ENCODE measurements around the gene CORO1C.
"Not testable (repeated sequence)": the region's sequence is repeated elsewhere in the genome, so short reads cannot be mapped to it uniquely, and the experiment has no call there.

CORO1C gene

DNA sequence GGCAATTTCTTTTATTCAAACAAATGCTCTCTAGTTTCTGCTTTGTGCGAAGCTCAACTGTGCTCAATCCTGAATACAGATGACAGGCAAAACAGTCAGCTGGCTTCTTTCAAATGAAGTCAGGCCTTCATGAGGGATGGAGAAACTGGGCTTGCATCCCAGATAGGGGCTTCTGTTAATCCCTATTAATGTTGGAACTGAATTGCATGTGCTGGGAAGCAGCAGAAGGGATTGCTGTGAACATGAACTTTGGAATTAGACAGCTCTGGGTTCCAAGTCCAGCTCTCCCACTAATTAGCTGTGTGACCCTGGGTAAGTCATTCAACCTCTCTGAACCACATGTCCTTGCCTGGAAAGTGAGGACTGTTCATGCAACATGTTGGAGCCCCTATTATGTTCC, 21.1 kb upstream of the CORO1C start:
- DNase-seq, result no peak

GRCh38 chr12:108751821-108752220, 20.5 kb upstream of the CORO1C start:
- no peak for DNase-seq

DNA sequence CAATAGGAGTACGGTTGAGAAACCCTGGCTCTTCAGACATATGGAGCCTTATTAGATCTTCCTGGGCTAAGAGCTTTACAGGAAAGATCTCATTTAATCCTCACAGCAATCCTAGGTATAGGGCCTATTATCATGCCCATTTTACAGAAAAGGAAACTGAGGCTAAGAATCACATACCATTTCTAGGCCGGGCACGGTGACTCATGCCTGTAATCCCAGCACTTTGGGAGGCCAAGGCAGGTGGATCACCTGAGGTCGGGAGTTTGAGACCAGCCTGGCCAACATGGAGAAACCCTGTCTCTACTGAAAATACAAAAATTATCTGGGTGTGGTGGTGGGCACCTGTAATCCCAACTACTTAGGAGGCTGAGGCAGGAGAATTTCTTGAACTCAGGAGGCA, 19.7 kb upstream of the CORO1C start:
- not testable (repeated sequence) for DNase-seq

DNA sequence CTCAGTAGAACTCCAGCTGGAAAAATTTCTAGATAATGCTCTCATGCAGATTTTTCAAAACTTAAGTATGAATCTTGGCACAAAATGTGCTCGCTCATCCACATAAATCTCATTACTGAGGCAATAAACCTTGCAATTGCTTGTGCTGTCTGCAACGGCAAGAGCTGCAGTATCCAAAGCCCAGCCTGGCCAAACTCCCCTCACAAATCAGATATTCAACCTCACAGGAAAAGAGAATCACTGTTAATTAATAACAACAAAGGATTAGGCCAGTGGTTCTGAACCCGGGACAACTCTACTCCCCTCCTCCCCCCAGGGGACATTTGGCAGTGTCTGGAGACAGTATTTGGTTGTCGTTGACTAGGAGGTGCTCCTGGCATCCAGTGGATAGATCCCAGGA, 19.2 kb upstream of the CORO1C start:
- no peak for DNase-seq

GRCh38 chr12:108747563-108747962, 16.2 kb upstream of the CORO1C start:
- DNase-seq, result no peak

- no peak for DNase-seq
Observed at GRCh38 chr12:108745641-108746040, 14.3 kb upstream of the CORO1C start.

GRCh38 chr12:108744021-108744897, 12.9 kb upstream of the CORO1C start:
- no peak for DNase-seq

GRCh38 chr12:108738170-108738569, 6.9 kb upstream of the CORO1C start:
- DNase-seq, result no peak

DNA sequence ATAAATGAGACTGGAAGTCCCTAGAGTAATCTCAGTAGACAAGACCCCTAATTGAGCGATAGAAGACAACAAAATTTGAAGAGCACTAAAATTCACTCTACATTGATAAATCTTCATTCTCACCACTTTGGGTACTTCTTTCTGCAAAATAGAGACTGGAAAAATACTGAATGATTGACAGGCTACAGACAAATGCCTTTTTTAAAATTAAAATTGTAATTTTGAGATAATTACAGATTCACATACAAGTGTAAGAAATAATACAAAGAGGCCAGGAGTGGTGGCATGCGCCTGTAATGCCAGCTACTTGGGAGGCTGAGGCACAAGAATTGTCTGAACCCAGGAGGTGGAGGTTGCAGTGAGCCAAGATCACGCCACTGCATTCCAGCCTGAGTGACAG, 4.5 kb upstream of the CORO1C start:
- DNase-seq, result no peak

DNA sequence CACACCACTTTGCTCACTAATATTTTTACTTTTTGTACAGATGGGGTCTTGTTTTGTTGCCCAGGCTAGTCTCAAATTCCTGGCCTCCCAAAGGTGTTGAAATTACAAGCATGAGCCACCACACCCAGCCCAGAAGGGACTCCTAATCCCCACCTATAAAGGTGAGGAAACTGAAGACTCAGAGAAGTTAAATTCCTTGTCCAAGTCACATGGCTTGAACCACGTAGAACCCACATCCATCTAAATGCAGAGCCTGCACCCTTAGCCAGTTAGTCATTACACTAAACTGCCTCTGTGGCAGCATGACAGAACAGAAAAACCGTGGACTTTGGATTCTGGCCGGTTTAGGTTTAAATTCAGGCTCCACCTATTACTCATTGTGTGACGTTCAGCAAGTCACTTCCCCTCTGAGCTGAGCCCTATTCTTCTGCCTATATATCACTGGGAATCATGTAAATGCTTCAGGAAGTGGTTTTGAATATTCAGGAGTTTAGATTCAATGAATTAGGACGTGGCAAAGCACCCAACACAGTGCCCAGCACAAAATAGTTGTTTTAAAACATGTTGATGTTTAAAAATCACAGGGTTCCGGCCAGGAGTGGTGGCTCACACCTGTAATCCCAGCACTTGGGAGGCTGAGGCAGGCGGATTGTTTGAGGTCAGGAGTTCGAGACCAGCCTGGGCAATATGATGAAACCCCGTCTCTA, 3.0 kb upstream of the CORO1C start:
- DNase-seq, result no peak

- DNase-seq, result not testable (repeated sequence)
Observed at GRCh38 chr12:108733230-108733531, 1.9 kb upstream of the CORO1C start.

DNA sequence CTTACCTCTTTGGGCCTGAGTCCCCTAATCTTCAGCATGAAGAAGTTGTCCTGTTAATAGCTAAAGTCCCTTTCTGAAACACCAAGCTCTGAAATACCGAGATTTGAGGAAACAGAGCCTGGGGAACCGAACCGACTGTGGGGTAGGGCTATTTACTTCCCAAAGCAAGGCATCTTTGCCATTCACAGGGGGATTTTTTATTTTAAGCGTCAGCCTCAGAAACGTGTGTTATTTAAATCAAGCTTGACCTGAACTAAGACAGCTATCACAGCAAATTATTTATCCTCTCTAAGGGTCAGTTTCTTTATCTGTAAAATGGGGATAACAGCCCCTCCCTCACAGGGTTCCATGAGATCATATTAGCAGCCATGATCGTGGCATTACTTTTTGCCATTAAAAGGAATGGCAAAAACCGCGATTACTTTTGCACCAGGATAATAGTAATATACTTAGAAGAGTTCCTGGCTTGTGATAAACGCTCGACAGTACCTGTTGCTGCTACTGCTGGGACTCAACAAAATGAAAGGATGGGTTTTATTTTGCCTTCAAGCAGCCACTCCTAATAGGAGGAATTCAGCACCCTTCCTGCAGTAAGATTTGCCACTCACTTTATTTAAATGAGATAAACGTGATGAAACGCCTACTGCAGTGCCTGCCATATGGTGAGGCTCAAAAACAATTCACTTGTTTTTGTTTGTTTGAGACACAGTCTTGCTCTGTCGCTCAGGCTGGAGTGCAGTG, 1.3 kb upstream of the CORO1C start:
- DNase-seq, result no peak

GRCh38 chr12:108731866-108732461, 646 bp upstream of the CORO1C start:
- peak; percentile 91 to 98 (median 96) for DNase-seq

DNA sequence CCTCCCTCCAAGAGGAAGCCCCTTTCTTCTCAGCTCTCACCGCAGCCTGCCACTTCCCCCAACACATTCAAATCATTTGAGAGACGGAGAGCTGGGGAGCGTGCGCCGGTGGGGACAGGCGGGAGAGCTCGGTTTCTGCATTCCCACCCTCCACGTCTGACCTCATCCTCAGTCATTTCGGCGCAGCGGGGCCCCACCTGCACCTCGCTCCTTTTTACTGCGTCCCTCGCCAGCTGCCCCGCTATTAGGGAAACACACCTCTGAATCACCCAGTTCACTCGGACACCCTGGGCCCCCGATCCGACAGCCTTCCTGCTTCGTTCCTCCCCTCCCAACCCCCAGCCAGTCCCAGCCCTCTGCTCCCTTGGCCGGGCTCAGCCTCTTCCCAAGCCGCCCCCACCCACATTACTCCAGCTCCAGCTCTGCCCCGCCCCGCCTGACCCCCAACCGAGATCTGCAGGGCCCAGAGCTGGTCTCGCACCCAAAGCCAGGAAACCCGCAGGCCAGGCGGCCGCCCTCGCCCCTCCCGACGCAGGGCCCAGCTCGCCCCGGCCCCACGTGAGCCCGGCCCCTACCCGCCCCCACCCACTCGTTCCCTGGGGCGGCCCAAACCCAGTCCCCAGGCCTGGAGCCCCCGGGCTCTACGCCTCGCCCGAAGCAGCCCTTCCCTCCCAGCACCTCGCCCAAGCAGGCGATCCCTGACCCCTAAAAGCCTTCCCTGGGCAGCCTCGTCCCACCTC, 783 bp downstream of the CORO1C start:
- peak in 5 of 6 experiments; percentile 16 to 56 (median 29) for DNase-seq

DNA sequence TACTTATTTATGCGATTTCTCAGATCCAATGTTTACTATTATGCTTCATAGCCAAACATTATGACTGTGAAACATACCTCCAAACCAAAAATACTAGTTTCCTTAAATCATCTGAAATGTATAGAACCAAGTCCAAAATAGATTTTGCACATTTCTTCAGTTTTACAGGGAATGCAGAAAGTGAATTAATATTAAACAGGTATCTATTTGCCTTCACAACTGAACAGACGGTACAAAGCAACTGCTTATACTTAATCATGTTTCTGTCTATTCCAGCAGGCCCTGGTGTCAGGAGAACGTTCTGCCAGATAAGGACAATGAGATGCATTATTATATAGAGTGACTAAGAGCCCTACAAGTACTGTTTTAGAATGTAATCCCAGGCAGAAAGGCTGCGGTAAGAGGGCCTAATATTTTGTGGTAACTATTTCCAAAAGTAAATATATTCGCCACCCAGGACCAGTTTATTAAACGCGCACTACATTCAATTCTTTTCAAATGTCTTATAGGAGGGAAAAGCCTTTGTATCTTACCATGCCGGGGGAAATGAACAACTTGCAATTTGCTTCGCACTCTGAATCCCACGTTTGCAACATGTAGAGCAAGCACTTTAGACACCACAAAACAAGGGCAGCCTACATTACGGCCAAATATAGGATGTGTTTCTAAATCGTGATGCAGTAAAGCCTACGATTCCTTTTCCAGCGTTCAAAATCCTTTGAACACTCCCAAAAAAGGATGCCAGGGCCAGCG, 1.5 kb downstream of the CORO1C start:
- DNase-seq, result peak in 1 of 6 experiments; percentile 17

DNA sequence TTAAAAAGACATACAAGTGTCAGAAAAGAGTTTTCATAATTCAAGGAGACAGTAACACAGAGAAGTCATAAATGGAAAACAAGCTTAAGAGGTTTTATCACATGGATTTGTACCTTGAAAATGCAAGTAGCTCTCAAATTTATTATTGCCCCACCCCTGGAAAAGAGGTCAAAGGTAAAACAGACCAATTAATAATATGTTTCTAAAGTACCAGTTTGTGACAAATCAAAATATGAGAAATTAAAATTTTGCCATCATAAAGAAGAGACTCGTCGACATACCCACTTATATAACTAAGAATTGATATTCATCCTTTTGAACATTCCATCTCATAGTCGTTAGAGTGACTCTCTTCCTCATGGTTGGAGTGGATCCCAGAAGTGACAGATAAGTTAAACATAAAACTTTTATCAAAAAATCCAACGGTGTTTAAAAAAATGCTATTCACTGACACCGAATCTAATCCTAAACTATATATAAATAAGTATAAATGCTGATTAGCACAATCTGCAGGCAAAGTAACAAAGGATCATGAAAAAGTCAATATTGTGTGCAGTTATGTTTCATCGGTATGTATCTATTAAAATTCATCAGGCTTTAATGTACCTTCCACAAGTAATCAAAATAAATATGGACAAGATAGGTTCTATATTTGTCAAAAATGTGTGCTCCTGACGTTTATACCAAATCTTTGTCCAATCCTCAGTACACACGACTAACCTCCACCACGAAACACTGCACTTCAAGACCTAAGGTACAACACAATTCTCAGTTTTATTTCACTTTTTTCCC, 2.3 kb downstream of the CORO1C start:
- DNase-seq, result no peak

GRCh38 chr12:108727868-108728735, 3.2 kb downstream of the CORO1C start:
- DNase-seq, result no peak

GRCh38 chr12:108727161-108727560, 4.2 kb downstream of the CORO1C start:
- no peak for DNase-seq

DNA sequence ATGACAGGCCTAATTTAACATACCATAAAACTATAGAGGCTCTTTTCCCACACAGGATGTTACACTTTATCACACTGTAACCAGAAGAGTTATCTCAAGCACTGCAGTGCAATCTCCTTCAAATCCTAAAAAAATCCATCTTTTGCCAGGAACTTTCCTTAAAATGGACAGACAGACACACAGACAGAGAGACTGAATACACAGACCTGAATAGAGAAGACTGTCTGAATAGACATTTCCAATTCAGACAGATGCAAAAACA, 6.5 kb downstream of the CORO1C start:
- DNase-seq, result no peak

Measured in stimulated activated naive CD4-positive, alpha-beta T cell (primary cell).